MCF 10A (cell line): ENCODE measurements around the gene SMCO2. TPM values are rescaled to one million over a fixed set of nuclear protein-coding genes. Genes with fewer than 3 reads are reported as not detected.

ENCODE experiments used
- BruUV-seq: library from RNA; stranded (reverse); fragments of 400-500 nt; replicated peaks from 2 replicates; lab custom pipeline; 2021; lab: Mats Ljungman, UMichigan
- CTCF ChIA-PET: fragments of 300-600 bp; sonication (Branson Sonifier 250); formaldehyde crosslinking; extraction: SDS; loops from one replicate; lab custom pipeline; 2021; ENCODE audit warnings: antibody characterized with exemption, inconsistent platforms; lab: Yijun Ruan, JAX
- POLR2A ChIA-PET: fragments of 300-600, 350-650 bp; sonication (Branson Sonifier 250); formaldehyde crosslinking; extraction: SDS; loops from one replicate; lab custom pipeline; 2020; ENCODE audit warnings: antibody characterized with exemption, inconsistent platforms; lab: Yijun Ruan, JAX
- DNase-seq: peaks from one replicate; pipeline ENCODE4 v3.0.0-alpha.2; 2018; ENCODE audit not compliant: unreplicated experiment
- H3K27ac Mint-ChIP-seq: one replicate; pipeline ENCODE4 v1.8.0; 2022; ENCODE audit warnings: mild to moderate bottlenecking, low read depth, mixed read lengths; ENCODE audit not compliant: unreplicated experiment
- H3K27me3 Mint-ChIP-seq: one replicate; pipeline ENCODE4 v1.8.0; 2022; ENCODE audit warnings: mixed read lengths; ENCODE audit not compliant: insufficient read depth, unreplicated experiment
- H3K36me3 Mint-ChIP-seq: one replicate; pipeline ENCODE4 v1.8.0; 2022; ENCODE audit warnings: mild to moderate bottlenecking, moderate library complexity, mixed read lengths; ENCODE audit not compliant: insufficient read depth, unreplicated experiment
- H3K4me1 Mint-ChIP-seq: one replicate; pipeline ENCODE4 v1.8.0; 2022; ENCODE audit warnings: mixed read lengths; ENCODE audit not compliant: insufficient read depth, unreplicated experiment
- H3K4me3 Mint-ChIP-seq: one replicate; pipeline ENCODE4 v1.8.0; 2022; ENCODE audit warnings: mild to moderate bottlenecking, moderate library complexity, mixed read lengths; ENCODE audit not compliant: unreplicated experiment
- H3K9me3 Mint-ChIP-seq: one replicate; pipeline ENCODE4 v1.8.0; 2022; ENCODE audit warnings: mixed read lengths; ENCODE audit not compliant: unreplicated experiment
- intact Hi-C: fragments of 100-400 bp; cut with micrococcal nuclease; formaldehyde crosslinking; loops from 2 replicates; pipeline ENCODE4 v1.14.1; 2022
- total RNA-seq: library from RNA; stranded (reverse); gene quantifications from 2 replicates; pipeline ENCODE4 v1.2.3, GENCODE V29; 2022
- TF ChIP-seq, protein P1 (sequence below): fragments of 200-600 bp; IDR thresholded peaks from one replicate; pipeline ENCODE4 v1.8.0; 2022; ENCODE audit warnings: antibody characterized with exemption, mild to moderate bottlenecking; ENCODE audit not compliant: unreplicated experiment

The SMCO2 gene
- total RNA-seq, 1 experiment from 2014 or later, result not detected

DNA sequence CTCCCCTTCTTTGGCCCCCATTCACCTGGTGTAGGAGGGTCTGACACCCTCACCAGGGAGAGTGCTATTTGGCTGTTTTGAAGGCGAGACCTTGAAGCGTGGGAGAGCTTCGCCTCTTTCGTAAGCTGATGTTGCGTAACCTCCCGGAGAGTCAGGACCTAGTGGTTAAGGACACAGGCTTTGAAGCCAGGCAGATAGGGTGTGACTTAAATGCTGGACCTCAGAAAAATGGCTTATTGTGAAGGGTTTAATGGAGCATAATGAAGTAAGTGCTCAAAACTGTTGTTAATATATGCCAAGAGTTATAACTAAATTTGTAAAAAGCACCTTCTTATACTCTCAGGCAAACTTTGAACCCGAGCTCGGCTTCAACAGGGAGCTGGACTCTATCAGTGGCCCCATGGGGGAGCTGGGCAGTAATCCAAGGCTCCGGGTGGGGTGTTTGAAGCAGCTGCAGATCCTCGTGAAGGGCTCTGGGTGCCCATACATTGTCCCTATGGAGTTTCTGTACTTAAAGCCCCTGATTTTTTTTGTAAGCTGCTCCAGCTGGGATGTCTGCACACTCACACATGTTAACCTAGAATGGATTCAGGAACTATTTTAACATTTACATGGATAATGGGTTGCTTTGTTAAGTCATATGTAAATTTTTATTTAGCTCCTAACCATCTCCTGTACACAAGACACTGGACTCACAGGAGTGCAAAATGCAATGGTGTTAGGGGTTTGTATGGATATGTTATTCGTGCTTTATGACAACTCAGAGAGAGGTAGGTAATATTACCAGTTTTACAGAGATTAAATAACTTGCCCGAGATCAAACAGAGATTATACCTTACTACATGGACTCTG, 103.5 kb downstream of the SMCO2 start:
- Mint-ChIP-seq H3K27ac (peak overlapping the region; percentile 78), H3K4me1 (peaks cover 37% of the 10 kb centered on the region), H3K4me3 (peak overlapping the region; percentile 53), H3K27me3 (no peaks in the 10 kb centered on the region), H3K36me3 (peaks cover 5% of the 10 kb centered on the region), H3K9me3 (no peaks in the 10 kb centered on the region)
- DNase-seq, result peak; percentile 98
- intact Hi-C loops, result loop anchor here (1.0 kb wide), 1 partner anchor 26 kb away; the partner anchor contains the start of gene PPFIBP1
- TSS peak; percentile 34 for BruUV-seq
- ChIA-PET POLR2A (interaction anchor here (0.6 to 8.9 kb wide), 22 partner anchors 8 to 901 kb away, joined by 3 to 97 read pairs (median 6); partner anchors contain the start of gene PPFIBP1), CTCF (interaction anchor here (0.7 to 1.5 kb wide), 5 partner anchors 8 to 302 kb away, joined by 3 to 4 read pairs (median 3); no protein-coding TSS in a partner anchor)
- TF ChIP-seq, protein P1, sequence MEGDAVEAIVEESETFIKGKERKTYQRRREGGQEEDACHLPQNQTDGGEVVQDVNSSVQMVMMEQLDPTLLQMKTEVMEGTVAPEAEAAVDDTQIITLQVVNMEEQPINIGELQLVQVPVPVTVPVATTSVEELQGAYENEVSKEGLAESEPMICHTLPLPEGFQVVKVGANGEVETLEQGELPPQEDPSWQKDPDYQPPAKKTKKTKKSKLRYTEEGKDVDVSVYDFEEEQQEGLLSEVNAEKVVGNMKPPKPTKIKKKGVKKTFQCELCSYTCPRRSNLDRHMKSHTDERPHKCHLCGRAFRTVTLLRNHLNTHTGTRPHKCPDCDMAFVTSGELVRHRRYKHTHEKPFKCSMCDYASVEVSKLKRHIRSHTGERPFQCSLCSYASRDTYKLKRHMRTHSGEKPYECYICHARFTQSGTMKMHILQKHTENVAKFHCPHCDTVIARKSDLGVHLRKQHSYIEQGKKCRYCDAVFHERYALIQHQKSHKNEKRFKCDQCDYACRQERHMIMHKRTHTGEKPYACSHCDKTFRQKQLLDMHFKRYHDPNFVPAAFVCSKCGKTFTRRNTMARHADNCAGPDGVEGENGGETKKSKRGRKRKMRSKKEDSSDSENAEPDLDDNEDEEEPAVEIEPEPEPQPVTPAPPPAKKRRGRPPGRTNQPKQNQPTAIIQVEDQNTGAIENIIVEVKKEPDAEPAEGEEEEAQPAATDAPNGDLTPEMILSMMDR, result no peak

DNA sequence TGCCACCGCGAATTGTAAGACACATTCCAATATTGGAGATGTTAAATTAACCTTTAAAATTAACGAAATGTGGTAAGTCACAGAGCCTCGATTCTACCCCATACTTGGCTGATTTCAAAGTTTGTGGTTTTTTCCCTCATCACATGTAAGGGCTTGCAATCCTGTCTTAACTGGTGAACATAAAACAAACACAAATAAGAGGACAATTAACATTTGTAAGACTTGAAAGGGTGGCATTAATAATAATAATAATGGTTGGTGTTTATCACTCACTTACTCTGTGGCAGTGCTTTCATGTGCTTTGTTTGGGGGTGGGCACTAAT, 104.1 kb downstream of the SMCO2 start:
- ChIA-PET CTCF (interaction anchor here (0.9 kb wide), 1 partner anchor 9 kb away, joined by 3 read pairs; no protein-coding TSS in a partner anchor), POLR2A (interaction anchor here (0.7 to 8.9 kb wide), 17 partner anchors 8 to 90 kb away, joined by 3 to 97 read pairs (median 8); partner anchors contain the start of gene PPFIBP1)
- H3K27me3 Mint-ChIP-seq, result no peaks in the 10 kb centered on the region
- peak overlapping the region; percentile 78 for H3K27ac Mint-ChIP-seq
- peaks cover 5% of the 10 kb centered on the region for H3K36me3 Mint-ChIP-seq
- no peaks in the 10 kb centered on the region for H3K9me3 Mint-ChIP-seq
- intact Hi-C loops, result no loop called here
- H3K4me1 Mint-ChIP-seq, result peaks cover 43% of the 10 kb centered on the region
- TF ChIP-seq, protein P1, result no peak
- peak; percentile 37 for DNase-seq
- peak overlapping the region; percentile 53 for H3K4me3 Mint-ChIP-seq
- BruUV-seq, result no TSS peak

DNA sequence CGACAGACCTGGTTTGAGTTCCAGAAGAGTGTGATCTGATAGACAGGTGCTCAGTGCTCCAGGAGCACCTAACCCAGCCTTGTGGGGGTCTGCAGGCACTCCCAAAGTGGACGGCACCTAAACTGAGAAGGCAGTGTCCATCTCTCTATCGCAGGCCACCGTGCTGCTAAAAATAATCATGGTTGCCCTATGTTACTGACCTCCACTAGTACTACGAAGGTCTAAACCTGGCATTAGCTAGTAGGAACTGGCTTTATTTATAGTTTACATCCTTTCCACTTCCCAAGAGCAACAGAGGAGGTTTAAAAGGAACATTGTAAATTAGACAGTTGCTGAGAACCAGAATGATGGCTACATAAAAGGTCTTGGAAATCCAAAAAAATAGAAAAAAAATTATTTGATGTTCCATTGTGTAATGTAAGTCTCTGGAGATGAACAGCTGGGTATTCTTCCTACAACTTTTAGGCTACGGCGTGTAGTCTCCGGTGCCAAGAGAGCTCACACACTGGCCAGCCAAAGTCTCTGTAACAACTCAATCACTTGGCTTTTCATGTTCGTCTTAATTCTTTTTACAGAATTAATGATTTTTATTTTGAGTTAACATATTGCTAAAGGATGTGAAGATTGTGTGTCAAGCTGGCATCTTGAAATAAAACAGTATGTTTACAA, 104.8 kb downstream of the SMCO2 start:
- intact Hi-C loops, result no loop called here
- no TSS peak for BruUV-seq
- POLR2A ChIA-PET, result interaction anchor here (1.1 to 8.9 kb wide), 9 partner anchors 10 to 76 kb away, joined by 3 to 97 read pairs (median 18); partner anchors contain the start of gene PPFIBP1

More for the DNA sequence above, 104.8 kb downstream of the SMCO2 start:
- TF ChIP-seq, protein P1, result no peak
- CTCF ChIA-PET, result interaction anchor here (0.8 kb wide), 2 partner anchors 11 to 26 kb away, joined by 3 read pairs; no protein-coding TSS in a partner anchor
- Mint-ChIP-seq H3K27ac (no peak overlapping the region), H3K27me3 (no peaks in the 10 kb centered on the region), H3K4me3 (no peak overlapping the region), H3K36me3 (peaks cover 5% of the 10 kb centered on the region), H3K9me3 (no peaks in the 10 kb centered on the region), H3K4me1 (peaks cover 50% of the 10 kb centered on the region)
- DNase-seq, result no peak

Other genes starting within 250 kb of the SMCO2 start
- gene STK38L, start 202.4 kb upstream of the SMCO2 start, total RNA-seq, result 18.1 and 19.9 TPM in 2 replicates
- gene BMAL2, start 113.9 kb upstream of the SMCO2 start, total RNA-seq, result 18.0 and 20.0 TPM in 2 replicates
- gene PPFIBP1, start 77.5 kb downstream of the SMCO2 start, total RNA-seq, result 82.6 and 87.7 TPM in 2 replicates
- gene REP15, start 249.7 kb downstream of the SMCO2 start, total RNA-seq, result 0.86 and 1.3 TPM in 2 replicates